GM12864 (cell line): ENCODE measurements around the gene SUPT4H1.

ENCODE experiments used
- DNase-seq: peaks from one replicate; pipeline ENCODE4 v3.0.0-alpha.2; 2011; ENCODE audit warnings: low read depth
- H3K4me3 ChIP-seq: 2 replicates; pipeline ENCODE4 v1.5.1; 2011; ENCODE audit warnings: mild to moderate bottlenecking, low read depth, low read length, control low read depth
- CTCF ChIP-seq: IDR thresholded peaks from 2 replicates; pipeline ENCODE4 v1.5.1; 2011; ENCODE audit warnings: low read depth, mild to moderate bottlenecking, moderate library complexity, low read length, control low read depth, inconsistent platforms; ENCODE audit errors: missing control alignments

SUPT4H1 gene

DNA sequence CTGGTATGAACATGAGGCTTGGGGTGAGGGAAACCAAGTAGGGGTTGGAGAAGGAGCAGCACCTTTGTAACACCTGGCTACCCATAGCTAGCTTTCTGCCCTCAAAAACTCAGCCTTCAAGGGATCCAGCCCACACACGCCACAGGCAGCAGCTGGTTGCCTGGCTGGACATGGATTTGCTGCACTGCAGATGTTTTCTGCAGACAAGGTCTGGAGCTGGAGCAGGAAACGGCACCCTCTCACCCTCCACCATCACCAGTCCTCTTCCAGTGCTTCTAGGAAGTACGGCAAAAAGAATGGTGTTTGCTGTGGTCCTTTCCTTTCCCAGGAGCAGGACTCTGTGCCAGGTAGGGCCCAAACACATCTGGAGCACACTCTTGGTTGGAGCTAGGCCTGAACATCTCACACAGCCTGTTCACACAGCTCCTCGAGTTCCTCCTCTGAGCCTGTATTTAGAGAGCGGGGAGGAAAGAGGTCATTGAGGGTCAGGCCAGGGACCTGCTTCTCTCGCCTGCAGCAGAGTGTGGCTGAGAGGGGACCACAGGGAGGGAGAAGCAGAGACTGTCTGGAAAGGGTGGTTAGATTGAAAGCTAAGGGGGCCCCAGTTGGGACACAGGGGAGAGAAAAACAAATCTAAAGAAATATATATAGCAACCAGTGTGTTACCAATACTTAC lies 2.7 kb upstream of the SUPT4H1 start:
- H3K4me3 ChIP-seq: no peak overlapping the region
- TF ChIP-seq CTCF: no peak
- no peak for DNase-seq

GRCh38 chr17:58353389-58353825 lies 1.4 kb upstream of the SUPT4H1 start:
- DNase-seq: no peak
- TF ChIP-seq CTCF: no peak
- H3K4me3 ChIP-seq: peak overlapping the region; percentile 84; the same call in 1 of the 2 replicates

- no peak for DNase-seq
- no peak for TF ChIP-seq CTCF
- peak overlapping the region; percentile 84 for H3K4me3 ChIP-seq
These were observed 791 bp upstream of the SUPT4H1 start for GRCh38 chr17:58352596-58353388.

DNA sequence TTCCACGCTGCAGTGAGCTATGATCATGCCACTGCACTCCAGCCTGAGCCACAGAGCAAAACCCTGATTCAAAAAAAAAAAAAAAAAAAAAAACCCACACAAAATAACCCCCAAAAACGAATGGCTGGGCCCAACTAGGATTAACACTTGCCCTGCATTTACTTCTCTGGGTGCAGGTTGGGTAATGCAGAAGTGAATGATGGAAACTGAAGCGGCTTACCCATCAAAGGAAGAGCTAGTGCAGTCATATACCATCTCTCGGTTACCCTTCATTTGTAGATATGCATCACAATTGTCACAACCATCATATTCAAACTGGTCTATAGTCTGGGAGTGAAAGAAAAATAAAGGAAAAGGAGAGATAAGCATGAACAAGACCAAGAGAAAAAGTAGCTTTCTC lies 819 bp downstream of the SUPT4H1 start:
- DNase-seq: no peak
- peak overlapping the region; percentile 84 for H3K4me3 ChIP-seq
- TF ChIP-seq CTCF: no peak

DNA sequence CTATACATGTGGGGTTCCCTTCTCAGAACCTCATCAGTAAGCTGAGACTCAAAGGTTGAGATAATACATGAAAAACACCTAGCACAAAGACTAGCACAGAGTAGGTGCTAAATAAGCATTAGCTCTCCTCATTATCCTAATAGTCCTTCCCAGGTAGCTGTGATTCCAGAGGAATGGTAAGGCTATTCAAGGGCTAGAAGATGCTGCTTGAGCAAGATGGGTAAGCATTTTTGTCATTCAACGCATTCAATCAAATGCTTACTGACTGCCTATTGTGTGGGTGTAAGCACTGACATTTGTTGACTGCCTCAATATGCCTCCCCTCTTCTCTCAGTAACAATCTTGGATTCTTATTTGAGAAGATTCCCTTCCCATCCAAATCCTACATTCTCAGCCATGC lies 4.0 kb downstream of the SUPT4H1 start:
- H3K4me3 ChIP-seq: no peak overlapping the region
- no peak for DNase-seq
- no peak for TF ChIP-seq CTCF

DNA sequence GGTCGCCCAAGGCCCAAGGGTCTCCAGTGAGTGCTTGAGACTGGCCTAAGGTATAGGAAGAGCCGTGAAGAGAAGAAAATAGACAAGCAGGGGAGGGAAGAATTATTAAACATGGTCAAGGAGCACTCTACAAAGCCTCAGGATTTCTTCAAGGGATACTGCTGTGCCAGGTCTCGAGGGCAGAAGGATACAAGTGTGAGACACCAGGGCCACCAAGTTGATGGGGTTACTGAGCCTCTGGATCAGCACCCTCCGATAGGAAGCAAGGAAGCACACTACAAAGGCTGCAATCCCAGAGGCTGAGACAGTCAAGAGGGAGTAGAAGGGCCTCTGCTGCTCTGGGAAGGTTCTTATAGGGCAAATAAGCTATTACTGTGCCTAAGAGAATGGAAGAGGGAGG lies 6.5 kb downstream of the SUPT4H1 start:
- no peak for TF ChIP-seq CTCF
- peak overlapping the region; percentile 53; the same call in 1 of the 2 replicates for H3K4me3 ChIP-seq
- DNase-seq: no peak
